Nephron (organoid): ENCODE results near the gene VPS41.

Source experiments
- H3K27ac Mint-ChIP-seq, 3 experiments: 2 replicates each; pipeline ENCODE4 v1.8.0; 2020; ENCODE audit warnings: mixed read lengths in 3 of 3, mild to moderate bottlenecking in 2 of 3, moderate library complexity in 1 of 3
- H3K27me3 Mint-ChIP-seq: 2 replicates; pipeline ENCODE4 v1.8.0; 2021; ENCODE audit warnings: low read depth, mild to moderate bottlenecking, moderate library complexity, mixed read lengths
- H3K36me3 Mint-ChIP-seq: 2 replicates; pipeline ENCODE4 v1.8.0; 2020; ENCODE audit warnings: low read depth, mixed read lengths
- H3K4me1 Mint-ChIP-seq: 2 replicates; pipeline ENCODE4 v1.8.0; 2020; ENCODE audit warnings: mixed read lengths
- H3K4me3 Mint-ChIP-seq, 3 experiments: 2 replicates each; pipeline ENCODE4 v1.8.0; 2020; ENCODE audit warnings: mild to moderate bottlenecking in 3 of 3, mixed read lengths in 3 of 3, moderate library complexity in 2 of 3
- H3K9me3 Mint-ChIP-seq: 2 replicates; pipeline ENCODE4 v1.8.0; 2020; ENCODE audit warnings: mixed read lengths
- CTCF ChIP-seq, 3 experiments: fragments of 200-600 bp; sonication (generic); IDR thresholded peaks; one replicate each; pipeline ENCODE4 v1.5.0; 2021; ENCODE audit warnings: antibody characterized with exemption in 3 of 3; ENCODE audit not compliant: unreplicated experiment in 3 of 3

Gene VPS41

GRCh38 chr7:38878694-38879457 is 30.1 kb downstream of the VPS41 start:
- no peak overlapping the region for H3K4me3 Mint-ChIP-seq
- no peak overlapping the region for H3K27ac Mint-ChIP-seq
- no peak for TF ChIP-seq CTCF (IDR thresholded peaks at IDR 0.05; ENCODE audit: unreplicated experiment in 3 of 3)
- no peaks in the 10 kb centered on the region for H3K4me1 Mint-ChIP-seq
- peaks cover 31% of the 10 kb centered on the region for H3K36me3 Mint-ChIP-seq
- H3K27me3 Mint-ChIP-seq, result no peaks in the 10 kb centered on the region
- no peaks in the 10 kb centered on the region for H3K9me3 Mint-ChIP-seq

GRCh38 chr7:38873433-38873832 is 35.6 kb downstream of the VPS41 start:
- no peak overlapping the region for H3K4me3 Mint-ChIP-seq
- no peak for TF ChIP-seq CTCF (IDR thresholded peaks at IDR 0.05; ENCODE audit: unreplicated experiment in 3 of 3)
- H3K9me3 Mint-ChIP-seq, result no peaks in the 10 kb centered on the region
- H3K27ac Mint-ChIP-seq, result no peak overlapping the region
- H3K4me1 Mint-ChIP-seq, result no peaks in the 10 kb centered on the region
- no peaks in the 10 kb centered on the region for H3K27me3 Mint-ChIP-seq
- peaks cover 5% of the 10 kb centered on the region for H3K36me3 Mint-ChIP-seq

GRCh38 chr7:38872202-38872601 is 36.8 kb downstream of the VPS41 start:
- no peak for TF ChIP-seq CTCF (IDR thresholded peaks at IDR 0.05; ENCODE audit: unreplicated experiment in 3 of 3)
- Mint-ChIP-seq H3K4me1 (no peaks in the 10 kb centered on the region), H3K4me3 (no peak overlapping the region), H3K9me3 (no peaks in the 10 kb centered on the region), H3K27ac (no peak overlapping the region), H3K36me3 (peaks cover 5% of the 10 kb centered on the region), H3K27me3 (no peaks in the 10 kb centered on the region)

- TF ChIP-seq CTCF (IDR thresholded peaks at IDR 0.05; ENCODE audit: unreplicated experiment in 3 of 3), result no peak
- H3K4me3 Mint-ChIP-seq, result no peak overlapping the region
- peaks cover 5% of the 10 kb centered on the region for H3K36me3 Mint-ChIP-seq
These were observed 38.8 kb downstream of the VPS41 start for GRCh38 chr7:38870147-38870546.

GRCh38 chr7:38863601-38864291 is 45.2 kb downstream of the VPS41 start:
- H3K9me3 Mint-ChIP-seq, result no peaks in the 10 kb centered on the region
- H3K4me3 Mint-ChIP-seq, result peak overlapping the region in 1 of 3 experiments; percentile 3
- peak overlapping the region; percentile 46 to 95 (median 82) for H3K27ac Mint-ChIP-seq
- H3K4me1 Mint-ChIP-seq, result no peaks in the 10 kb centered on the region
- H3K27me3 Mint-ChIP-seq, result no peaks in the 10 kb centered on the region
- no peak for TF ChIP-seq CTCF (IDR thresholded peaks at IDR 0.05; ENCODE audit: unreplicated experiment in 3 of 3)
- peaks cover 14% of the 10 kb centered on the region for H3K36me3 Mint-ChIP-seq

More at GRCh38 chr7:38870147-38870546, 38.8 kb downstream of the VPS41 start:
- H3K27me3 Mint-ChIP-seq, result no peaks in the 10 kb centered on the region
- no peak overlapping the region for H3K27ac Mint-ChIP-seq
- no peaks in the 10 kb centered on the region for H3K9me3 Mint-ChIP-seq
- H3K4me1 Mint-ChIP-seq, result no peaks in the 10 kb centered on the region
